Astrocyte (in vitro differentiated cells and primary cell): Measurements from ENCODE around the gene UNC50.

Source experiments
- EZH2 ChIP-seq: IDR thresholded peaks from 2 replicates; pipeline ENCODE4 v1.6.1; 2012; ENCODE audit warnings: mild to moderate bottlenecking, low read length, inconsistent platforms; ENCODE audit not compliant: insufficient read depth
- TF ChIP-seq, protein P1 (sequence below): IDR thresholded peaks from 2 replicates; pipeline ENCODE4 v1.5.1; 2011; ENCODE audit warnings: low read depth, mild to moderate bottlenecking, inconsistent platforms, low read length, moderate library complexity; ENCODE audit not compliant: insufficient read depth

- TF ChIP-seq, protein P1, sequence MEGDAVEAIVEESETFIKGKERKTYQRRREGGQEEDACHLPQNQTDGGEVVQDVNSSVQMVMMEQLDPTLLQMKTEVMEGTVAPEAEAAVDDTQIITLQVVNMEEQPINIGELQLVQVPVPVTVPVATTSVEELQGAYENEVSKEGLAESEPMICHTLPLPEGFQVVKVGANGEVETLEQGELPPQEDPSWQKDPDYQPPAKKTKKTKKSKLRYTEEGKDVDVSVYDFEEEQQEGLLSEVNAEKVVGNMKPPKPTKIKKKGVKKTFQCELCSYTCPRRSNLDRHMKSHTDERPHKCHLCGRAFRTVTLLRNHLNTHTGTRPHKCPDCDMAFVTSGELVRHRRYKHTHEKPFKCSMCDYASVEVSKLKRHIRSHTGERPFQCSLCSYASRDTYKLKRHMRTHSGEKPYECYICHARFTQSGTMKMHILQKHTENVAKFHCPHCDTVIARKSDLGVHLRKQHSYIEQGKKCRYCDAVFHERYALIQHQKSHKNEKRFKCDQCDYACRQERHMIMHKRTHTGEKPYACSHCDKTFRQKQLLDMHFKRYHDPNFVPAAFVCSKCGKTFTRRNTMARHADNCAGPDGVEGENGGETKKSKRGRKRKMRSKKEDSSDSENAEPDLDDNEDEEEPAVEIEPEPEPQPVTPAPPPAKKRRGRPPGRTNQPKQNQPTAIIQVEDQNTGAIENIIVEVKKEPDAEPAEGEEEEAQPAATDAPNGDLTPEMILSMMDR = no peak
- no peak for TF ChIP-seq EZH2
These were observed 27.6 kb upstream of the UNC50 start for GRCh38 chr2:98580656-98581284.
